CD4-positive, alpha-beta T cell treated with Interleukin-2 at 100 ng/mL for 4 hours (primary cell): Measurements from ENCODE around the gene PCBP1.
"Not testable (repeated sequence)": the region's sequence is repeated elsewhere in the genome, so short reads cannot be mapped to it uniquely, and the experiment has no call there.

Source experiments
- DNase-seq: peaks from one replicate; pipeline ENCODE4 v3.0.0-alpha.2; 2020; ENCODE audit warnings: low spot score

PCBP1 gene

GRCh38 chr2:70086838-70087701, at the start of gene PCBP1:
Gene PCBP1, plus strand, starts transcription at chr2:70087477. Its CDS starts 267 bp downstream, at chr2:70087744.
- DNase-seq: peak; percentile 97

GRCh38 chr2:70039366-70039765, 47.9 kb upstream of the PCBP1 start:
- no peak for DNase-seq

GRCh38 chr2:70041663-70042062, 45.6 kb upstream of the PCBP1 start:
- no peak for DNase-seq

- DNase-seq: no peak
Measured at GRCh38 chr2:70042246-70042645, 45.0 kb upstream of the PCBP1 start.

GRCh38 chr2:70043252-70043875, 43.9 kb upstream of the PCBP1 start:
- peak; percentile 69 for DNase-seq

GRCh38 chr2:70044290-70045040, 42.8 kb upstream of the PCBP1 start:
- peak; percentile 7 for DNase-seq

- DNase-seq: no peak
Measured at GRCh38 chr2:70045405-70045804, 41.9 kb upstream of the PCBP1 start.

- DNase-seq: no peak
Measured at GRCh38 chr2:70045932-70046331, 41.3 kb upstream of the PCBP1 start.

GRCh38 chr2:70046534-70046933, 40.7 kb upstream of the PCBP1 start:
- DNase-seq: no peak

GRCh38 chr2:70047451-70047850, 39.8 kb upstream of the PCBP1 start:
- no peak for DNase-seq

GRCh38 chr2:70049255-70049654, 38.0 kb upstream of the PCBP1 start:
- no peak for DNase-seq

- no peak for DNase-seq
Measured at GRCh38 chr2:70050631-70051425, 36.4 kb upstream of the PCBP1 start.

GRCh38 chr2:70055259-70055658, 32.0 kb upstream of the PCBP1 start:
- DNase-seq: not testable (repeated sequence)

- no peak for DNase-seq
Measured at GRCh38 chr2:70061317-70061716, 26.0 kb upstream of the PCBP1 start.

GRCh38 chr2:70062270-70062669, 25.0 kb upstream of the PCBP1 start:
- no peak for DNase-seq

GRCh38 chr2:70068119-70068518, 19.2 kb upstream of the PCBP1 start:
- DNase-seq: no peak

GRCh38 chr2:70069049-70069448, 18.2 kb upstream of the PCBP1 start:
- peak; percentile 95 for DNase-seq

GRCh38 chr2:70070542-70071268, 16.6 kb upstream of the PCBP1 start:
- DNase-seq: peak; percentile 87

- DNase-seq: no peak
Measured at GRCh38 chr2:70073493-70073892, 13.8 kb upstream of the PCBP1 start.

- no peak for DNase-seq
Measured at GRCh38 chr2:70078384-70078783, 8.9 kb upstream of the PCBP1 start.

GRCh38 chr2:70080610-70081200, 6.6 kb upstream of the PCBP1 start:
- no peak for DNase-seq
